ENCODE results near the gene VRK2. TPM values are rescaled to one million over a fixed set of nuclear protein-coding genes. Genes with fewer than 3 reads are reported as not detected.
"Not testable (repeated sequence)": the region's sequence is repeated elsewhere in the genome, so short reads cannot be mapped to it uniquely, and the experiment has no call there.

The VRK2 gene
- polyA plus RNA-seq, 3 donors: 21.7 to 25.1 (median 22.7) TPM

DNA sequence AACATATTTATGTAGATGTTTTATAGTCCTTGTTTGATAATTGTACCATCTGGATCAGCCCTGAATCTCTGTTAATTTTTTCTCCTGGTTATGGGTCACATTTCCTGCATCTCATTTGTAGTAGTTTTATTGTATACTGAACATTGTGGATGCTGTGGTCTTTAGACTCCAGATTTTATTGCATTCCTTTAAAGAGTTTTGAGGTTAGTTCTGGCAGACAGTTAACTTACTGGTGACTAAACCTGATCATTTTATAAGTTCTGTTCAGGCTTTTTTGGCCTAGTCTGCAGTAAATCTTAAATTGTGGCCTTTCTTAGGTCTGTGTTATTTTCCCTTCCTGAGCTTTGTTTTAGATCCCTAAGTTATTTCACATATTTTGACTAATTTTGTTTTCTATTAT is 110.2 kb downstream of the VRK2 start:
- DNase-seq (ENCODE audit: low read depth in 3 of 3, low spot score in 2 of 3): no peak

DNA sequence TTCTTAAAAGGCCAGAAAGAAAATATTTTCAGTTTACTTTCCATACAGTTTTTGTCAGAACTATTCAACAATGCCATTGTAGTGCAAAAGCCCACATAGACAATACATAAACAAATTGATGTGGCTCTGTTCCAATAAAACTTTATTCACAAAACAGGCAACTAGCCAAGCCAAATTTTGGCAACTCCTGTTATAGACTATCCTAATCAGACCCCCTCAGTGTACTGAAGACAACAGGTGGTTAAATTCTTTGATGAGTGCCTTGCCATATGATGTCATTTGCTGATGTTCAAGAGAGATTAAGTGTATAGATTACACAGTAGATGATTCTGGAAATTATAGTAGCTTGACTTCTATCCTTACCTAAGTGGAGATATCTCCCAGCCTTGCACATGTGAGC is 111.1 kb downstream of the VRK2 start:
- no peak for DNase-seq (ENCODE audit: low read depth in 3 of 3, low spot score in 2 of 3)

DNA sequence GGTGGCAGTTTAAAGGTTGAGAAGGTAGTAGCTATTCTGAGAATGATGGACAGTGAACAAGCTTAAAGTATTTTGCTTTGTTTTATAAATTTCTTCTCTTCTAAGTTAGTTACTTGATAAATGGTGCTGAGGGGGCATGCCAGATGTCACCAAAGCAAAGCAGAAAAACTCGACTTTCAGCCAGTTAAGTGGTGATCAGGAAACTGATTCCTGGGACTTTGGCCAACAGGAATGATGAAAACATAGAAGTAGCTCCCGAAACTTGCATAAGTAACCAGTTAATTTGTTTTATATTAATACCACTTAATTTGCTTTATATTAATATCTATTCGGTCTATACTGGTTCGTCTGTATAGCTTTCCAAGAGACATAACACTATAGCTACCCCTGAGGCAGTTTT is 111.9 kb downstream of the VRK2 start:
- no peak for DNase-seq (ENCODE audit: low read depth in 3 of 3, low spot score in 2 of 3)

DNA sequence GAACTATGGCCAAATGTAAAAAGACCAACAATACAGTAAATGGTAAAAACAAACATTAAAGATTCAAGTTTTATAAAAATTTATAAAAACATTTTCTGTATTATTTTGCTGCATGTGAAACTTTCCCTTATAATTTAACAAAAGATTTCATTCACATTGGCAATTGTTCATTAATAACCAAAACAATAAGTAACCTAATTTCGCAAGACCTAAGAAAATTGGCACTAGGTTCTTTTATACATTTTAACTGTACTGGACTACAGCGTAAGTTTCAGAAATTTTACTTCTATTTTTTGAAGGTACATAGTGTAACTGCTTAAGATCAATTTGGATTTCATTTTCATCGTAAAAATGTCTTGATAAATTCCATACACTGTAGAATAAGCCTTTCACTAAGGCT is 117.3 kb downstream of the VRK2 start:
- no peak for DNase-seq (ENCODE audit: low read depth in 3 of 3, low spot score in 2 of 3)

DNA sequence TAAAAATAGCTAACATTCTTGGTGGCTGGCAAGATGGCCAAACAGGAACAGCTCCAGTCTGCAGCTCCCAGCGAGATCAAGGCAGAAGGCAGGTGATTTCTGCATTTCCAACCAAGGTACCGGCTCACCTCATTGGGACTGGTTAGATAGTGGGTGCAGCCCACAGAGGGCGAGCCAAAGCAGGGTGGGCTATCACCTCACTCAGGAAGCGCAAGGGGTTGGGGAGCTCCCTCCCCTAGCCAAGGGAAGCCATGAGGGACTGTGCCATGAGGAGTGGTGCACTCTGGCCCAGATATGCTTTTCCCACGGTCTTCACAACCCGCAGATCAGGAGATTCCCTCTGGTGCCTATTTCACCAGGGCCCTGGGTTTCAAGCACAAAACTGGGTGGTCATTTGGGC is 121.5 kb downstream of the VRK2 start:
- DNase-seq (ENCODE audit: low read depth in 3 of 3, low spot score in 2 of 3): not testable (repeated sequence)

DNA sequence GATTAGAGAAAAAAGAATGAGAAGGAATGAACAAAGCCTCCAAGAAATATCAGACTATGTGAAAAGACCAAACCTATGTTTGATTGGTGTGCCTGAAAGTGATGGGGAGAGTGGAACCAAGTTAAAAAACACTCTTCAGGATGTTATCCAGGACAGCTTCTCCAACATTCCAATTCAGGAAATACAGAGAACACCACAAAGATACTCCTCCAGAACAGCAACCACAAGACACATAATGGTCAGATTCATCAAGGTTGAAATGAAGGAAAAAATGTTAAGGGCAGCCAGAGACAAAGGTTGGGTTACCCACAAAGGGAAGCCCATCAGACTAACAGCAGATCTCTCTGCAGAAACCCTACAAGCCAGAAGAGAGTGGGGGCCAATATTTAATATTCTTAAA is 123.2 kb downstream of the VRK2 start:
- DNase-seq (ENCODE audit: low read depth in 3 of 3, low spot score in 2 of 3): not testable (repeated sequence)

DNA sequence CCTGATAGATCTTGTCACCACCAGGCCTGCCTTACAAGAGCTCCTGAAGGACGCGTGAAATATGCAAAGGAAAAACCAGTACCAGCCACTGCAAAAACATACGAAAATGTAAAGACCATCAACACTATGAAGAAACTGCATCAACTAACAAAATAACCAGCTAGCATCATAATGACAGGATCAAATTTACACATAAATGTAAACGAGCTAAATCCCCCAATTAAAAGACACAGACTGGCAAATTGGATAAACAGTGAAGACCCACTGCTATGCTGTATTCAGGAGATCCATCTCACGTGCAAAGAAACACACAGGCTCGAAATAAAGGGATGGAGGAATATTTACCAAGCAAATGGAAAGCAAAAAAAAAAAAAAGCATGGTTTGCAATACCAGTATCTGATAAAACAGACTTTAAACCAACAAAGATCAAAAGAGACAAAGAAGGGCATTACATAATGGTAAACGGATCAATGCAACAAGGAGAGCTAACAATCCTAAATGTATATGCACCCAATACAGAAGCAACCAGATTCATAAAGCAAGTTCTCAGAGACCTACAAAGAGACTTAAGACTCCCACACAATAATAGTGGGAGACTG is 123.8 kb downstream of the VRK2 start:
- DNase-seq (ENCODE audit: low read depth in 3 of 3, low spot score in 2 of 3): not testable (repeated sequence)

DNA sequence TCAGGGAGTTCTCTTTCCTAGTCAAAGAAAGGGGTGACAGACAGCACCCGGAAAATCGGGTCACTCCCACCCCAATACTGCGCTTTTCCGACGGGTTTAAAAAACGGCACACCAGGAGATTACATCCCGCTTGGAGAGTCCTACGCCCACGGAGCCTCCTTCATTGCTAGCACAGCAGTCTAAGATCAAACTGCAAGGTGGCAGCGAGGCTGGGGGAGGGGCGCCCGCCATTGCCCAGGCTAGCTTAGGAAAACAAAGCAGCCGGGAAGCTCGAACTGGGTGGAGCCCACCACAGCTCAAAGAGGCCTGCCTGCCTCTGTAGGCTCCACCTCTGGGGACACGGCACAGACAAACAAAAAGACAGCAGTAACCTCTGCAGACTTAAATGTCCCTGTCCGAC is 125.2 kb downstream of the VRK2 start:
- not testable (repeated sequence) for DNase-seq (ENCODE audit: low read depth in 3 of 3, low spot score in 2 of 3)

DNA sequence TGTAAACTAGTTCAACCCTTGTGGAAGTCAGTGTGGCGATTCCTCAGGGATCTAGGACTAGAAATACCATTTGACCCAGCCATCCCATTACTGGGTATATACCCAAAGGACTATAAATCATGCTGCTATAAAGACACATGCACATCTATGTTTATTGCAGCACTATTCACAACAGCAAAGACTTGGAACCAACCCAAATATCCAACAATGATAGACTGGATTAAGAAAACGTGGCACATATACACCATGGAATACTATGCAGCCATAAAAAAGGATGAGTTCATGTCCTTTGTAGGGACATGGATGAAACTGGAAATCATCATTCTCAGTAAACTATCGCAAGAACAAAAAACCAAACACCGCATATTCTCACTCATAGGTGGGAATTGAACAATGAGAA is 130.6 kb downstream of the VRK2 start:
- not testable (repeated sequence) for DNase-seq (ENCODE audit: low read depth in 3 of 3, low spot score in 2 of 3)

DNA sequence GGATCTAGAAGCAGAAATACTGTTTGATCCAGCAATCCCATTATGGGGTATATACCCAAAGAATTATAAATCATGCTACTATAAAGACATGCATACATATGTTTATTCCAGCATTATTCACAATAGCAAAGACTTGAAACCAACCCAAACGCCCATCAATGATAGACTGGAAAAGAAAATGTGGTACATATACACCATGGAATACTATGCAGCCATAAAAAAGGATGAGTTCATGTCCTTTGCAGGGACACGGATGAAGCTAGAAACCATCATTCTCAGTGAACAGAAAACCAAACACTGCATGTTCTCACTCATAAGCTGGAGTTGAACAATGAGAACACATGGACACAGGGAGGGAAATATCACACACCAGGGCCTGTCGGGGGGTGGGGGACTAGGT is 133.6 kb downstream of the VRK2 start:
- DNase-seq (ENCODE audit: low read depth in 3 of 3, low spot score in 2 of 3): not testable (repeated sequence)

DNA sequence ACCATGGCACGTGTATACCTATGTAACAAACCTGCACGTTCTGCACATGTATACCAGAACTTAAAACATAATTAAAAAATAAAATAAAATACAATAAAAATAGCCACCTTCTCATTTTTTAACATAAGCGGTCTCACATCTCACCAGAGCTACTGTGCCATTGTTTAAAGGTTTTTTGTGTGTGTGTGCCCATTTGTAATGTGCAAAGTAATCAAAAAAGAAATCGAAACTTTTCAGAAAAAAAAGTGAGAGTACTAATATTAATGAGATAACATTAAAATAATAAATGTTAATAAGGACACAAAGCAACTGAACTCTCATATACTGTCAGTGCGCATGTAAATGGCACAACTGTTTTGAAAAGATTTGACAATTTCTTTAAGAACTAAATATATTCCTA is 134.0 kb downstream of the VRK2 start:
- no peak for DNase-seq (ENCODE audit: low read depth in 3 of 3, low spot score in 2 of 3)

DNA sequence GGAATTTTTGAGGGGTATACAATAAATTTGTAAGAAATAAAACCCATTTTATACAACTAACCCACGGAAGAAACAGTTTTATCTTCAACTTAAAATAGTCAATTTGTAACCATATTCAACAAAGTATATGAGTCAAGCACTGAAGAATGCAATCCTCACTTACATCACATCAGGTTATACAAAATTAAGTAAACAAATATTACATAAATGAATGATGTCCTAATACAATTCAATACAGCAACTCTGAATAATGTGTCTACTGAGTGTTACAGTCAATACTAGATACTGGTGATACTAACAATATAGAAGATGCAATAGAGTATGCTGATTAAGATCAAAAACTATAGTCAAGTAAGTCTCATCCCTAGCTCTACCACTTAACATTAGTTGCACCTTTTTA is 135.9 kb downstream of the VRK2 start:
- no peak for DNase-seq (ENCODE audit: low read depth in 3 of 3, low spot score in 2 of 3)

DNA sequence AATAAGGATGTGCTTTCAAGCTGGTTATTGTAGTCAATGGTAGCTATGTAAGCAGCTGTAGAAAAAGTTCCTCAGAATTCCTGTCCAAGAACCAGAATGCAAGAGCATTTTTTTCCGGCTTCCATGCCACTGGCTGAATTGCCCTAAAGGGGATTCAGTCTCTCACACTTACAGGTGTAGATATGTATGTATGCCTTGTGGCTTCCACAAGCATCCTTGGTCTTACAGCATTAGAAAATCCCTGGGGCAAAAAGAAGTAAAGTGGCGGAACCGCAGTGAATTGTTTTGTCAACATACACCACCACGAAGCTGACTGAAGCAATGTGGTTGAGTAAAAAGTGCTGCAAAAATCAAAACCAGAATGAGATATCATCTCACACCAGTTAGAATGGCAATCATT is 139.9 kb downstream of the VRK2 start:
- DNase-seq (ENCODE audit: low read depth in 3 of 3, low spot score in 2 of 3): no peak

DNA sequence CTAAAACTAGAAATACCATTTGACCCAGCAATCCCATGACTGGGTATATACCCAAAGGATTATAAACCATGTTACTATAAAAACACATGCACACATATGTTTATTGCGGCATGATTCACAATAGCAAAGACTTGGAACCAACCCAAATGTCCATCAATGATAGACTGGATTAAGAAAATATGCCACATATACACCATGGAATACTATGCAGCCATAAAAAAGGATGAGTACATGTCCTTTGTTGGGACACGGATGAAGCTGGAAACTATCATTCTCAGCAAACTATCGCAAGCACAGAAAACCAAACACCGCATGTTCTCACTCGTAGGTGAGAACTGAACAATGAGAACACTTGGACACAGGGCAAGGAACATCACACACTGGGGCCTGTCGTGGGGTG is 140.4 kb downstream of the VRK2 start:
- DNase-seq (ENCODE audit: low read depth in 3 of 3, low spot score in 2 of 3): not testable (repeated sequence)

DNA sequence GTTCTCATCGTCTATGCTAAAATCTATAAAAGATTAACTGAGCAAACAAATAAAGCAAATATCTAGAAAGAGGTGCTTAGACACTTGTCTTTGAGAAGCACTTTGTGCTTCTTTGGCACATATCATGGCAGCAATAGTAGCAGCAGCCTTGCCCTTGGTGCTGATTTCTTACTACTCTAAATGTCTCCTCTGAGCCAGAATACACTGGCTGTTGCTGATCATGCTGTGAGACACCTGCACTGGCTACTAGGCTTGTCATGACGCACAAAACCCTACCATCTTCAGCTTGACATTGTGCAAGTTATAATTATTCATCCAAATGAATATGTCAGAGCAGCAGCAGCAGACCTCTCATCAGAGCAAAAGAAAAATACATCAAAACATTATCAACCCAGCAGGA is 147.9 kb downstream of the VRK2 start:
- DNase-seq (ENCODE audit: low read depth in 3 of 3, low spot score in 2 of 3): no peak

DNA sequence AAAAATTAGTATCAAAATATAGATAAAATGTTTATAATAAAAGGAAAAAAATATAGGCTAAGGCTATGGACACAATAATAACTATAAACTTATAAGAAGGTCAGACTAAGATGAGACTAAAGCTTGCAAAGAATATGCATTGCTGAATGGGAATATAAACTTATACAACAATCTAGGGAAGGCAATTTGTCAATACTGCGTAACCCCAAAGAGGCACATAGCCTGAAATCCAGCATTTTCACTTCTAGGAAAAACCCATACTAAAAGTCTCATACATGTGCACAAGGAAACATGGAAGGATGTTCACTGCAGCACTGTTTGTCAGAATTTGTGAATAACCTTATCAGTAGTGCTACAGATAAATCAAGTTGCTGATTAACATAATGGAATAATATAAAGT is 149.1 kb downstream of the VRK2 start:
- DNase-seq (ENCODE audit: low read depth in 3 of 3, low spot score in 2 of 3): no peak

DNA sequence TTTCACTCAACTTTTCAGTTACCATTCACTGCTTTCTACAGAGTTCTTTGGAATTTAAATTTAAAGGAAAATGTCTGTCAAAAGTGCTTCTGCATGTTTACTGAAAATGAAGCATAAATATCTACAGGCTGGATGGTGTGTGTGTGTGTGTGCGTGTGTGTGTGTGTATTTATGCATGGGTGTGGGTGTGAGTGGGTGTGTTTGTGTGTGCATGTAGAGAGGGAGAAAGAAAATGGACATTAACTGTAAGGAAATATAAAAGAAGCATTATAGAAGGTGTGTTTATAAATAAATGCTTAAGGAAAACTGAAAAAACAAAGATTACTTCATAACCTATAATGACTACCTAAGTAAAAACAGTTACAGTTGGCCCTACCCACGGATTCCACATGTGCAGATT is 151.3 kb downstream of the VRK2 start:
- no peak for DNase-seq (ENCODE audit: low read depth in 3 of 3, low spot score in 2 of 3)

DNA sequence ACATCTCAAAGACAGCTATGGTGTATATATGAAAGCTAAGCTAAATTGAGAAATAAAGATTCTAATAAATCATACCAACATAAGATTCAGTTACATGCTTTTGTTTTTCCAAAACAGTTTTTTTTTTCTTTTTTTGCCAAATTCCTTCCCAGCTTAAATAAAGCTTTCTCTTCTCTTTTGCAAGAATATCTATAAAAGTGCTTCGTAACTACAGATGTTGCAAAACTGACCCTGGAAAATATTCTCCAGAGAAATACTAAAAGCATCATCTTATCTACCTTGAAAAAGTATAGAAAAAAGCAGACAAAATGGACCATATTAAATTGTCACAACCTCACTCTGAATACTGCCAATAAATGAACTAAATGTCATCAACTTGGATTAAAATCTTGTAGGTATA is 155.8 kb downstream of the VRK2 start:
- no peak for DNase-seq (ENCODE audit: low read depth in 3 of 3, low spot score in 2 of 3)

DNA sequence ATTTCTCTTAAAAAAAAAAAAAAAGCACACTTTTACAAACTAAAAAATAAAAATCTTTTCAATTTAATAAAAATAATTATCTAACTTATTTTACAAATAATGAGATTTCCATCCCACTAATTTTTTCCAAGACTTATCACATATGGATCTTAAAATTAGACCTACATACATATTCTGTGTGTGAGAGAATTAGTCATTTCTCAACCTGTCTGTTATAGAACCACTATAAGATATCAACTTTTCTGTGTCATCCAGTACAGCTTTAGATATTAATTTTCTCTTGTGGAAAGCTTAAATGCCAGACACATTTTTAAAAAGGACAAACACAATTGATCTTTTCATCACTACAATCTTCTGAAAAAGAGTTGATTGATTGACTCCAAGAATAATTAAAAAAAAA is 156.4 kb downstream of the VRK2 start:
- no peak for DNase-seq (ENCODE audit: low read depth in 3 of 3, low spot score in 2 of 3)

DNA sequence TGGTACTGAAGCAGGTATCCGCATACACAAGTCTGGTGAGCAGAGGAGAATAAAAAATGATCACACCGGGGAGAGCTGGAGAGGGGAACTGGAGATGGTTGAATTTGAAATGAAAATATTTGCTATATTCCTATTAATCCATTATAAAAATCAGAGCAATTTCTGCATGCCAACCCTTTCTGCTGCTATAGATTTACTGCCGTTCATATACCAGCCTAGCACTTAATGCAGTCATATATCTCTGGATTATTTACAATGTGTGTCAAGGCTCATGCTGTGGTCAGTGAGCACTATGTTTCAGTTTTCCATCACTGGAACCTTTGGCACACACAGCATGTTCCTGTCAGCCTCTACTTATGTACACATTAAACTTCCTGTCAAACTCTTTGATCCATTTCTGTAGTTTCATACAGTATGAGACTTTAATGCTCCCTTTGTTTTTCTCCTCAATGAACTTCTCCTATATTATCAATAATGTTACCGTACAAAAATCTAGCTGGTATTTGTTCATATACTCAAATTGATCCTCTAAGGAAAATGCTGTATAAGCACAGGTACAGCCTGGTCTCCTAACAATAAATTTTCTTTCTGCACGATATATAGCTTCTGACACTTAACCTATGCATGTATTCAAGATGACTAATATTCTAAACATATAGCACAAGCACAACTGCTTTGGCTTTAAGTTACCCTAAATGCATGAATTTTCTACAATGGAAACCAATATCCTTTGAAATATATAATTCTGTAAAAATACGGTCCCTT is 157.8 kb downstream of the VRK2 start:
- no peak for DNase-seq (ENCODE audit: low read depth in 3 of 3, low spot score in 2 of 3)

DNA sequence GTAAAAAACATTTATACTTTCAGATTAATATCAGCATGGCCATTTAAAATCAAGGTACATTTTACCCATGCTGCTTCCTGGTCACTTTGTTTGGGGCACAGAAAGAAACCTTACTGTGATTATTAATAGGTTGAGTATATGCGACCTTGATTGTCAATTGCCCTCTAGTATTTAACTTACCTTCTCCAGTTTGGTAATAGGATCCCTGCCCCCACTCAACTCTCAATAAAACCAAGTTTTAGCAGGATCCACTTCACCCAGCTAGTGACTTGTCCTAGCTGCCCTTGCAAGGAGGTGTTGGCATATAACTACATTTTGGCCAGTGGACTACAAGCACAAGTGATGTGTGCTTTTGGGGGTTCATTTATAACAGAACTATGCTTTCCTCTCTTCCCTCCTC is 160.2 kb downstream of the VRK2 start:
- no peak for DNase-seq (ENCODE audit: low read depth in 3 of 3, low spot score in 2 of 3)

DNA sequence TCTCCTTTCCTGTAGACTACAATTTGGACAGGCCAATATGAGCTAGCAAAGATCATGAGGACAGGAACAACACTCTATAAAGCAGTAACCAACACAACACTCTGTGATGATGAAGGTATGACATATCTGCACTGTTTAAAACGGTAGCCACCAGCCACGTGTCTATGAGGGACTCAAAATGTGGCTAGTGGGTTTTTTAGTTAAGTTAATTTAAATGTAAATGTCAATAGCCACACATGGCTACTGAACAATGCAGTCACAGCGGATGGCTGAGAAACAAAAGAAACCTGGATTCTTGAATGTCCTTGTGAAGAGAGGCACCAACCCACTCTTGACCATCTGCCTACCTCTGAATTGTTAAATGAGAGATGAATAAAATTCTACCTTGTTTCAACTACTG is 160.6 kb downstream of the VRK2 start:
- DNase-seq (ENCODE audit: low read depth in 3 of 3, low spot score in 2 of 3): no peak
